ENCODE results near the gene PTPRE.

GRCh38 chr10:127867805-127868204 lies 39.1 kb upstream of the PTPRE start:
- TF ChIP-seq CTCF (IDR thresholded peaks at IDR 0.05; ENCODE audit: low read depth, low read length, missing input control) (no peak), MAX (IDR thresholded peaks at IDR 0.05) (no peak), EGR1 (IDR thresholded peaks at IDR 0.05; ENCODE audit: low read depth in 2 of 2) (no peak), RAD21 (IDR thresholded peaks at IDR 0.05) (no peak)

Measured in liver (tissue), 3 donors.